Tibial artery (tissue), 4 donors: ENCODE measurements around the gene PCNT.

ENCODE experiments used
- DNase-seq, 2 donors: peaks; one replicate each; pipeline ENCODE4 v3.0.0-alpha.2; 2019
- H3K27ac ChIP-seq, 2 donors: fragments of 200-600 bp; sonication (generic) in 1 of 2; 1 replicate in 1 of 2; 2 replicates in 1 of 2; pipeline ENCODE4 v1.5.1; 2018 to 2019; ENCODE audit warnings: mild to moderate bottlenecking in 1 of 2
- H3K27me3 ChIP-seq, 2 donors: fragments of 200-600 bp; sonication (generic) in 1 of 2; one replicate each; pipeline versions ENCODE4 v1.5.1 to v1.6.0; 2016 to 2019
- H3K36me3 ChIP-seq, 3 donors: fragments of 200-600 bp; sonication (generic) in 2 of 3; one replicate each; pipeline ENCODE4 v1.5.1; 2016 to 2019; ENCODE audit warnings: mild to moderate bottlenecking in 2 of 3
- H3K4me1 ChIP-seq, 4 donors: fragments of 200-600 bp; sonication (generic) in 2 of 4; 1 replicate in 3 of 4; 2 replicates in 1 of 4; pipeline ENCODE4 v1.5.1; 2016 to 2019
- H3K4me3 ChIP-seq, 2 donors: fragments of 200-600 bp; sonication (generic) in 1 of 2; 1 replicate in 1 of 2; 2 replicates in 1 of 2; pipeline ENCODE4 v1.5.1; 2018 to 2019; ENCODE audit warnings: mild to moderate bottlenecking in 2 of 2
- H3K9me3 ChIP-seq, 3 donors: fragments of 200-600 bp; sonication (generic) in 1 of 3; one replicate each; pipeline ENCODE4 v1.5.1; 2016 to 2019
- intact Hi-C: fragments of 100-400 bp; cut with DNase I; formaldehyde crosslinking; loops from one replicate; pipeline ENCODE4 v1.15.0; 2023; ENCODE audit warnings: low total_unique reads
- TF ChIP-seq, protein P1 (sequence below), 2 experiments: fragments of 200-600 bp in 1 of 2; fragments of 450-650 bp in 1 of 2; IDR thresholded peaks; one replicate each; pipeline ENCODE4 v1.5.1; 2017 to 2019; ENCODE audit warnings: antibody characterized with exemption in 2 of 2, mild to moderate bottlenecking in 1 of 2, moderate library complexity in 1 of 2

The PCNT gene

DNA sequence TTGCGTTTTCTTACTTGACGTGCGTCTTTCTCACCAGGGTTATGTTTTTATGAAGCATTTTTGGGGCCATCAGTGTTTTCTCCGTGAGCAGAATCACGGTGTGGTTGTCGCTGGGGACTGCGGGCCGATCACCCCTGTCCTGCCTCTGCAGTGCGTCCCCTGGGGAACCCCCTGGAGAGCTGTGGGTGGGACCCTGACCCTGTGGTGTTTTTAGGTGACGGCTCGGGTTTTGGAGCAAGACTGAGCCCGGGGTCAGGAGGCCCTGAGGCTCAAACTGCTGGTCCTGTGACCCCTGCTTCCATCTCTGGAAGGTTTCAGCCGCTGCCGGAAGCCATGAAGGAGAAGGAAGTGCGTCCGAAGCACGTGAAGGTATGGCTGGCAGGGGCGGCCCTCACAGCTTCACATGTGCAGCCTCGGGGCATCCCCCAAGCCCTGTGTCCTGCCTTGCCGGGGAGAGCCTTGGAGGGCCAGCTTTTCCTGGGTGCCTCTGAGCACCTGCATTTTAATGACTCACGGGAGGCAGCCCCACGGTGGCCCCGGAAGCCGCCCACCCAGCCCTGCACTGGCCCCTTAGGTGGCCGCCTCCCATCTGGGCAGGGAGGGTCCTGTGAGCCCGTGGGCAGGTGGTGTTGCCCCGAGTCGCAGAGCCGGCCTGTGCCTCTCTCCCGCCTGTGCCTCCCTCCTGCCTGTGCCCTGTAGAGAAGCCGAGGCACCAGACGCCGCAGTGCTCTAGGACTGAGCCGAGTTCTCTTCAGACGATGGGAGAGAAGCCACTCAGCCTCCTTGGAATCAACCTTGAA lies 98.0 kb downstream of the PCNT start:
- H3K4me3 ChIP-seq, result no peak overlapping the region
- H3K9me3 ChIP-seq, result no peaks in the 10 kb centered on the region
- no peaks in the 10 kb centered on the region for H3K27me3 ChIP-seq
- H3K36me3 ChIP-seq, result peaks cover 21 to 87% (median 53%) of the 10 kb centered on the region in 3 donors
- H3K27ac ChIP-seq, result no peak overlapping the region
- H3K4me1 ChIP-seq, result no peaks in the 10 kb centered on the region
- DNase-seq, result no peak
- TF ChIP-seq, protein P1, sequence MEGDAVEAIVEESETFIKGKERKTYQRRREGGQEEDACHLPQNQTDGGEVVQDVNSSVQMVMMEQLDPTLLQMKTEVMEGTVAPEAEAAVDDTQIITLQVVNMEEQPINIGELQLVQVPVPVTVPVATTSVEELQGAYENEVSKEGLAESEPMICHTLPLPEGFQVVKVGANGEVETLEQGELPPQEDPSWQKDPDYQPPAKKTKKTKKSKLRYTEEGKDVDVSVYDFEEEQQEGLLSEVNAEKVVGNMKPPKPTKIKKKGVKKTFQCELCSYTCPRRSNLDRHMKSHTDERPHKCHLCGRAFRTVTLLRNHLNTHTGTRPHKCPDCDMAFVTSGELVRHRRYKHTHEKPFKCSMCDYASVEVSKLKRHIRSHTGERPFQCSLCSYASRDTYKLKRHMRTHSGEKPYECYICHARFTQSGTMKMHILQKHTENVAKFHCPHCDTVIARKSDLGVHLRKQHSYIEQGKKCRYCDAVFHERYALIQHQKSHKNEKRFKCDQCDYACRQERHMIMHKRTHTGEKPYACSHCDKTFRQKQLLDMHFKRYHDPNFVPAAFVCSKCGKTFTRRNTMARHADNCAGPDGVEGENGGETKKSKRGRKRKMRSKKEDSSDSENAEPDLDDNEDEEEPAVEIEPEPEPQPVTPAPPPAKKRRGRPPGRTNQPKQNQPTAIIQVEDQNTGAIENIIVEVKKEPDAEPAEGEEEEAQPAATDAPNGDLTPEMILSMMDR (IDR thresholded peaks at IDR 0.05), result no peak
- intact Hi-C loops, result no loop called here

DNA sequence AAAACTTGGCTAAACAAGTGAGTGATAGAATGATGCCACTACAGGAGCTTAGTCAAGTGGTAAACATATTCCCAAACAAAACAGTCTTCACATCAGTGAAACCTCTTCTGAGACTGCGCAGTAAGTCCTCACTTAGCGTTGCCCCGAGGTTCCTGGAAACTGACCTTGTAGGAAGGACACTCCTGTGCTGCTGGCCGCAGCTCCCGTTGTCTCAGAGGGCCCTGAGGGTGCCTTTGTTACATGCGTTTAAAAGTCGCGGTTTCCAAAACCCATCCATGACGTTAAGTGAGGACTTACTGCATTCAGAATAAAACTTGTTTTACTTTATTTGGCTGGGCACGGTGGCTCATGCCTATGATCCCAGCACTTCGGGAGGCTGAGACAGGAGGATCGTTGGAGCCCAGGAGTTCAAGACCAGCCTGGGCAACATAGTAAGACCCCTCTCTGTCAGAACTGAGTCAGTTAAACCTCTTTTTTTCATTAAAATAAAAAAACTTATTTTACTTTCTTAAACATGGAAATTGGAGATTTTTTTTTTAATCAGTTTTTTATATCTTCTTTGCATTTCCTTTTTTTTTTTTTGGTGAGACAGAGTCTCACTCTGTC lies 98.8 kb downstream of the PCNT start:
- TF ChIP-seq, protein P1 (IDR thresholded peaks at IDR 0.05), result no peak
- H3K4me1 ChIP-seq, result no peaks in the 10 kb centered on the region
- no peak overlapping the region for H3K4me3 ChIP-seq
- intact Hi-C loops, result no loop called here
- DNase-seq, result no peak
- H3K36me3 ChIP-seq, result peaks cover 23 to 89% (median 60%) of the 10 kb centered on the region in 3 donors
- no peaks in the 10 kb centered on the region for H3K27me3 ChIP-seq
- no peak overlapping the region for H3K27ac ChIP-seq
- H3K9me3 ChIP-seq, result no peaks in the 10 kb centered on the region

DNA sequence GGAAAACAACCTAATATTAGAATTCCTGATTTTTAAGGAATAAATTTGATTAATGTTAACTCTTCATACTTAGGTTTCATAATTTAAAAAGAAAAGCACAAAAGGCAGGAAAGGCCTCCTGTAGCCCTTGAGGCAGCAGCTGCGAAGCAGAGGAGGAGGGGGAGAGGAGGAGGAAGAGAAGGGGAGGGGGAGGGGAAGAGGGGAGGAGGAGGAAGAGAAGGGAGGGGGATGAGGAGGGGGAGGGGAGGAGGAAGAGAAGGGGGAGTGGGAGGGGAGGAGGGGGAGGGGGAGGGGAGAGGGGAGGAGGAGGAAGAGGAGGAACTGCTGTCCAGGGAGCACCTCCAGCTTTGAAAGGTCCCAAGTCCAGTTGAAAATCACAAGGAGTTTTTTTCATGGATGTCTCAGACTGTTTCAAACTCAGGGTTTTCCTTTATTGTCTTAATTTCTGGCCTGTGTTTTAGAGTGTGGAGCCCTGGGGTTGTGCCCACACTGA lies 99.6 kb downstream of the PCNT start:
- no peaks in the 10 kb centered on the region for H3K4me1 ChIP-seq
- H3K27me3 ChIP-seq, result no peaks in the 10 kb centered on the region
- intact Hi-C loops, result no loop called here
- DNase-seq, result no peak
- peaks cover 27 to 89% (median 60%) of the 10 kb centered on the region in 3 donors for H3K36me3 ChIP-seq
- no peak overlapping the region for H3K4me3 ChIP-seq
- H3K27ac ChIP-seq, result no peak overlapping the region
- TF ChIP-seq, protein P1 (IDR thresholded peaks at IDR 0.05), result no peak
- no peaks in the 10 kb centered on the region for H3K9me3 ChIP-seq

DNA sequence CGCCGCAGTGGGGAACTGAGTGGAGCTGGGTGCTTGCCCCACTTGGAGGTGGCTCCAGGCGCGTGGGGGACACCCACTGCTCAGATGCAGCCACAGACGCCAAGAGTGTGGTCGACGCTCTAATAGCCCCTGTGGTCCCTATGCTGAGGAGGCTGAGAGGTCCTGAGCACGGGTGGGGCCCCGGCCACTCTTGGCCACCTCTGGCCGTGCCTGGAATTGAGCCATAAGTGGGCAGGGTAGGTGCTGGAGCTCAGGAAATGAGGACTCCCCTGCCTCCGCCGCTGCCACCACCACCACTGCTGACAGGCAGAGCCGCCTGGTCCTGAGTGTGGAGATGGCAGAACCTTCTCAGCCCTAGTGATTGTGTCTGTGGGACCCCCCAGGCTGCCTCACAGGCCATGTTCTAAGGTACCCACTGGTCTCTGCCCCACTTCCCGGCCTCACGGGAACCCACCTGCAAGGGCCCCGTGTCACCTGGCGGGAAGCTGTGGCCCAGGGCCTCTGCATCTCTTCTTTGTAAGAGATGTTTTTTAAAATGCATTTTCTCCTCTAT lies 100.2 kb downstream of the PCNT start:
- Histone ChIP-seq H3K4me3 (no peak overlapping the region), H3K27me3 (no peaks in the 10 kb centered on the region), H3K27ac (no peak overlapping the region), H3K4me1 (no peaks in the 10 kb centered on the region), H3K9me3 (no peaks in the 10 kb centered on the region), H3K36me3 (peaks cover 29 to 89% (median 63%) of the 10 kb centered on the region in 3 donors)
- intact Hi-C loops, result no loop called here
- TF ChIP-seq, protein P1 (IDR thresholded peaks at IDR 0.05), result no peak
- DNase-seq, result no peak

DNA sequence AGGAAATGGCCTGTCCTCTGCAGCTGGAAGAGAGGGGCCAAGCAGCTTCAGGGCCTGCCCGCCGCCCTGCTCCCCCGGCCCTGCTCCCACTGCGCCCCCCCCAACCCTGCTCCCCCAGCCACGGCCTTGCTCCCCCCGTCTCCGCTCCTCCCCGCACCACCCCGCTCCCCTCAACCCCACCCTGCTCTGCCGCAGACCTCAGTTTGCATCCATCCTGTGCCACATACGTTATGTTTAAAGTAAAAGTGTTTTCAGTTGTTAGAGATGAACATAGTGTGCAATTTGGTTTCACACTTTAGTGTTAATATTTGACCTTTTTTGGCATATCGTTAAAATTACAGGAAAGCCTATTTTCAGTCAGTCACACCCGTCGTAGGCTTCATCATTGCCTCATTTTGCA lies 100.7 kb downstream of the PCNT start:
- no peak for DNase-seq
- TF ChIP-seq, protein P1 (IDR thresholded peaks at IDR 0.05), result no peak
- Histone ChIP-seq H3K27ac (no peak overlapping the region), H3K27me3 (no peaks in the 10 kb centered on the region), H3K36me3 (peaks cover 31 to 89% (median 64%) of the 10 kb centered on the region in 3 donors), H3K4me3 (no peak overlapping the region), H3K4me1 (no peaks in the 10 kb centered on the region), H3K9me3 (no peaks in the 10 kb centered on the region)
- intact Hi-C loops, result no loop called here
